BLaER1 treated with 17β-estradiol and CSF1 and Interleukin-3, amounts not matched to agents 10 nM and 100 nM (cell line): ENCODE measurements around the gene SPRY4.

Source experiments
- H3K27ac ChIP-seq, 11 experiments: shearing (Covaris generic); formaldehyde crosslinking; 2 replicates each; pipeline ENCODE4 v1.8.1; 2022
- H3K27me3 ChIP-seq, 11 experiments: shearing (Covaris generic); formaldehyde crosslinking; 2 replicates each; pipeline ENCODE4 v1.8.1; 2022
- H3K36me3 ChIP-seq, 11 experiments: shearing (Covaris generic); formaldehyde crosslinking; 2 replicates each; pipeline ENCODE4 v1.8.1; 2022
- H3K4me1 ChIP-seq, 10 experiments: shearing (Covaris generic); formaldehyde crosslinking; 2 replicates each; pipeline ENCODE4 v1.8.1; 2022
- H3K4me2 ChIP-seq, 11 experiments: shearing (Covaris generic); formaldehyde crosslinking; 2 replicates each; pipeline ENCODE4 v1.8.1; 2022
- H3K4me3 ChIP-seq, 10 experiments: shearing (Covaris generic); formaldehyde crosslinking; 2 replicates each; pipeline ENCODE4 v1.8.1; 2022
- H3K9ac ChIP-seq, 11 experiments: shearing (Covaris generic); formaldehyde crosslinking; 2 replicates each; pipeline ENCODE4 v1.8.1; 2022
- H3K9me3 ChIP-seq, 11 experiments: shearing (Covaris generic); formaldehyde crosslinking; replicated peaks in 1 of 11; 2 replicates each; pipeline ENCODE4 v1.8.1; 2022
- H4K20me1 ChIP-seq, 11 experiments: shearing (Covaris generic); formaldehyde crosslinking; 2 replicates each; pipeline ENCODE4 v1.8.1; 2022
- Cebpa-rat ChIP-seq, 11 experiments: shearing (Covaris generic); IDR thresholded peaks; 2 replicates each; pipeline ENCODE4 v1.8.1; 2022

SPRY4 gene

DNA sequence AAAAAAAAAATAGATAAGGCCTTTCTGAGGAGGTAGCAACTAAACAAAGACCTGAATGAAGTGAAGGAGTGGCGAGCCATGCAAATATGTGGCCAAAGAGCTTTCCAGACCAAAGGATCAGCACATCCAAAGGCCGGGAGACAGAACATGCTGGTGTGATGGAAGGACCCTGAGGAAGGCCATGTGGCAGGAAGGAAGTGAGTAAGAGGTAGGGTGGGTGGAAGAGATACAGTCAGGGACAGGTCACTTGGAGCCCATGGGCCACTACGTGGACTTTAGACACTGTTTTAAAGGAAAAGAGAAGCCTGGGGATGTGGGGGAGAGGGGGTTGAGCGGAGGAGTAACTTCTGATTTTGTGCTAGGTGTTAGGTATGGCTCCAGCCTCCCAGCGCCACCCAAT is 31.3 kb downstream of the SPRY4 start:
- Histone ChIP-seq H3K27ac (peak overlapping the region in 1 of 11 experiments; percentile 6; a peak in 1 of 22 replicates), H3K4me2 (peak overlapping the region in 9 of 11 experiments; percentile 11 to 89 (median 57); a peak in 16 of 22 replicates), H4K20me1 (0 out of 22 replicates have a peak, but pooled peaks cover 0 to 7% (median 0%) of the 10 kb centered on the region in 11 experiments), H3K9ac (no peak overlapping the region), H3K27me3 (no peaks in the 10 kb centered on the region), H3K4me1 (peaks cover 32 to 75% (median 58%) of the 10 kb centered on the region in 10 experiments), H3K9me3 (no peaks in the 10 kb centered on the region), H3K36me3 (no peaks in the 10 kb centered on the region), H3K4me3 (no peak overlapping the region)
- TF ChIP-seq Cebpa-rat (IDR thresholded peaks at IDR 0.05) = no peak

DNA sequence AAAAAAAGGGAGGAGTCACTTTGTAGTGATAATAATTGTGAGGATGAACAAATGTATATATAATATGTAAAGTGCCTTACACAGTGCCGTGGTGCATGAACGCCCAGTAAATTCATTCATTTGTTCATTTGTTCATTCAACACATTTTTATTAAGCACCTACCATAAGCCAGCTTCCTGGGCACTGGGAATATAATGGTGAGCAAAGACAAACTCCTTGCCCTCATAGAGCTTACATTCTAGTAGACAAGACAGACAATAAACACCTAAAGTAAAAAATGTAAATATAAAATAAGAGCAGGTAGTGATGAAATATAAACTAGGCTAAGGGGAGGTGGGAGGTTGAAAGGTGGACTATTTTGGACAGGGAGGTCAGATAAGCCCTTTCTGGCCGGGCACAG is 32.0 kb downstream of the SPRY4 start:
- Histone ChIP-seq H3K27ac (no peak overlapping the region), H4K20me1 (0 out of 22 replicates have a peak, but pooled peaks cover 0 to 7% (median 0%) of the 10 kb centered on the region in 11 experiments), H3K4me2 (no peak overlapping the region), H3K36me3 (no peaks in the 10 kb centered on the region), H3K4me1 (peaks cover 36 to 80% (median 64%) of the 10 kb centered on the region in 10 experiments), H3K9me3 (no peaks in the 10 kb centered on the region), H3K9ac (no peak overlapping the region), H3K27me3 (no peaks in the 10 kb centered on the region), H3K4me3 (no peak overlapping the region)
- TF ChIP-seq Cebpa-rat (IDR thresholded peaks at IDR 0.05) = no peak

DNA sequence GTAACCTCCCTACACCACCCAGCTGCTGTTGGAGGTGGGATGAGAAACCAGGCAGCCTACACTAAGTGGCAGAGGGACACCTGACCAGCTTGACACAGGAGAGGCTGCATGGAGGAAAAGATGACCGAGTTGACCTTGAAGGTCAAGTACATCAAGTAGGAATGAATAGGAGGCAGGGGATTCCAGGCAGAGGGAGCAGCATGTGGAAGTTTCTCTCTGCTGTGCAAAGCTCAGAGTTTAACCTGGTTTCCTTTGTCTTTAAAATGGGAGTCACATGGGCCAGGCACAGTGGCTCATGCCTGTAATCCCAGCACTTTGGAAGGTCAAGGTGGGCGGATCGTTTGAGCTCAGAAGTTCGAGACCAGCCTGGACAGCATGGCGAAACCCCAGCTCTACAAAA is 32.6 kb downstream of the SPRY4 start:
- H3K27me3 ChIP-seq = no peaks in the 10 kb centered on the region
- no peak overlapping the region for H3K4me2 ChIP-seq
- H3K9me3 ChIP-seq = no peaks in the 10 kb centered on the region
- peaks cover 42 to 81% (median 64%) of the 10 kb centered on the region in 10 experiments for H3K4me1 ChIP-seq
- TF ChIP-seq Cebpa-rat (IDR thresholded peaks at IDR 0.05) = no peak
- no peak overlapping the region for H3K9ac ChIP-seq
- H3K4me3 ChIP-seq = no peak overlapping the region
- H3K27ac ChIP-seq = no peak overlapping the region
- no peaks in the 10 kb centered on the region for H3K36me3 ChIP-seq
- H4K20me1 ChIP-seq = 0 out of 22 replicates have a peak, but pooled peaks cover 0 to 7% (median 0%) of the 10 kb centered on the region in 11 experiments

DNA sequence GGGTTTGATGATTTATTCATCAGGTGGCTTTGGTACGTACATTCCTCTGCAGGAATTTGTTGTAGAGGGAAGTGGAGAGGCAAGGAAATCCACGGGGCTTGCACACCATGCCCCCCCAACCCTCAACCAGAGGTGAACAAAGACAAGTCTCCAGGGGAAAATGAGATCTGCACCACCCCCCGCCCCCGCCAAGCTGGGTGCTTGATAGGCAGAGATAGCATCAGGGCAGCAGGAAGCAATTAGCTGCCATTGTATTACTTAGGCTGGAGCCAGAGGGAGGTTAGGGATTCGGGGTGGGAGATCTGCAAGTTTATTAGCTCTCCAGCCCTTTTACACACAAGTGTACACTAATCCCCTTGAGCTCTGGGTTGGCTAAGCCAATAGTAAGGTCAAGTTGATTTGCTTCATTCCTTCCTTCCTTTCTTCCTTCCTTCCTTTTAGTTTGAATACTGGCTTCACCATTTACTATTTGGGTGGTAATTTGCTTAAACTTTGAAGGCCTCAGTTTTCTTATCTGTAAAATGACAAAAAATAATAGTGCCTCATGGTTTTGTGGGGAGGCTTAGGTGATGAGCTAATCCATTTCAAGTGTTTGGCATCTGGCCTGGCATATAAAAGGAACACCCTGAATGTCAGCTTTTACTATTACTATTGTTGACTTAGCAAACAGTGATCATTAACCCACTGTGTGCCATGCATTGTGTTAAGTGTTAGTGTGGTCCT is 34.1 kb downstream of the SPRY4 start:
- Histone ChIP-seq H3K9ac (no peak overlapping the region), H3K36me3 (no peaks in the 10 kb centered on the region), H3K9me3 (no peaks in the 10 kb centered on the region), H3K4me2 (peak overlapping the region in 8 of 11 experiments; percentile 6 to 59 (median 34); a peak in 15 of 22 replicates), H3K4me1 (peaks cover 30 to 81% (median 63%) of the 10 kb centered on the region in 10 experiments), H4K20me1 (0 out of 22 replicates have a peak, but pooled peaks cover 0 to 3% (median 0%) of the 10 kb centered on the region in 11 experiments), H3K27me3 (no peaks in the 10 kb centered on the region), H3K27ac (no peak overlapping the region), H3K4me3 (no peak overlapping the region)
- TF ChIP-seq Cebpa-rat (IDR thresholded peaks at IDR 0.05) = no peak

DNA sequence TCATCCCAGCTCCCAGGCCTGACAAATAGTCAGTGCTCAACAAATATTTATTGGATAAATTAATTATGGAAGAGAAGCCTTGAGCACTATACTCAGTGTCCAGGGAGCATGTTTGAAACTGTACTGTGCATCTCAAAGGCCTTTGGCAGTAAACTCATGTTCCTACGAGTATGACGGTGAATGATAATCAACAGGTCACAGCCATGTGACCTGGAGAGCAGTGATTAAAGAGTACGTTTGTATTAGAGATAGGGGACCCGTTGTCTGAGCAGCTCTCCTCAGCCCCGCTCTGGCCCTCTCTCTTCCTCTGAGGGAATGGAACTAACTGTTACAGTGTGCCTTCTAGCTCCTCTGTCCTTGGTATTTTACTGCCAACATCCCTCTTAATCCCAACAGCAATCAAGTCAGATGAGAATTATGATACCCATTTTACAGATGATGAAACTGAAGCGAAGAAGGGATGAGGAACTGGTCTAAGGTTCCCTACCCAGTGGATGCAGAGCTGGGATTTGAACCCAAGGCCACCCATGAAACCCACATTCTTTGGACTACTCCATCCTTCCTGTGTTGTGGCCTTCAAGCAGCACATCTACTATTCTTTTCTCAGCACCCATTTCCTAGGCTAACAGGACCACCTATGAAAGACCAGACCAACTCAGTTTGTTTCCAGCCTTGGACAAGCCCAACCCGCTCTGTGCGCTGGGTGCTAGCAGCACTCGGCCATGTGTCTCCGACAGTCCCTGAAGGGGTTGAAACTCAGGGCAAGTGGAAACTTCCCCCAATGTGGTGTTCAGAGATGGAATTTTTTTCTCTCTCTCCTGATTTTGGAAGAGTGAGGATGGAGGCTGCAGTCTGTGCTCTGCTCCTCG is 34.9 kb downstream of the SPRY4 start:
- no peak for TF ChIP-seq Cebpa-rat (IDR thresholded peaks at IDR 0.05)
- Histone ChIP-seq H3K27me3 (no peaks in the 10 kb centered on the region), H3K4me2 (peak overlapping the region in 7 of 11 experiments; percentile 6 to 59 (median 33); a peak in 6 of 22 replicates), H3K4me3 (no peak overlapping the region), H3K27ac (no peak overlapping the region), H4K20me1 (no peaks in the 10 kb centered on the region), H3K4me1 (peaks cover 22 to 74% (median 55%) of the 10 kb centered on the region in 10 experiments), H3K9me3 (no peaks in the 10 kb centered on the region), H3K9ac (no peak overlapping the region), H3K36me3 (no peaks in the 10 kb centered on the region)

DNA sequence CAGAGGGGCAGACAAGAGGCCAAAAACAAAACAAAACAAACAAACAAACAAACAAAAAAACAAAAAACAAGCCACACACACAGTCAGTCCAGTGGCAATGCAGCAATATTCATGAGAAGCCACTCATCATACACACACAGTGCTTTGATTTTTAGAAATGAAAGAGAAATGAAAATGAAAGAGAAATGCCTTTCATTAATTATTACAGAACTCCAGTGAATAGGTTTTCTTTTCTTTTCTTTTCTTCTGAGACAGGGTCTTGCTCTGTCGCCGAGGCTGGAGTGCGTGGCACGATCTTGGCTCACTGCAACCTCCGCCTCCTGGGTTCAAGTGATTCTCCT is 36.9 kb downstream of the SPRY4 start:
- H3K4me2 ChIP-seq = peak overlapping the region; percentile 62 to 89 (median 72); a peak in 21 of 22 replicates
- H3K27me3 ChIP-seq = no peaks in the 10 kb centered on the region
- no peaks in the 10 kb centered on the region for H3K9me3 ChIP-seq
- peaks cover 13 to 56% (median 39%) of the 10 kb centered on the region in 10 experiments for H3K4me1 ChIP-seq
- H3K4me3 ChIP-seq = no peak overlapping the region
- no peaks in the 10 kb centered on the region for H4K20me1 ChIP-seq
- H3K27ac ChIP-seq = peak overlapping the region in 9 of 11 experiments; percentile 4 to 54 (median 42); a peak in 11 of 22 replicates
- no peaks in the 10 kb centered on the region for H3K36me3 ChIP-seq
- no peak for TF ChIP-seq Cebpa-rat (IDR thresholded peaks at IDR 0.05)
- peak overlapping the region in 6 of 11 experiments; percentile 6 to 56 (median 35); a peak in 9 of 22 replicates for H3K9ac ChIP-seq

DNA sequence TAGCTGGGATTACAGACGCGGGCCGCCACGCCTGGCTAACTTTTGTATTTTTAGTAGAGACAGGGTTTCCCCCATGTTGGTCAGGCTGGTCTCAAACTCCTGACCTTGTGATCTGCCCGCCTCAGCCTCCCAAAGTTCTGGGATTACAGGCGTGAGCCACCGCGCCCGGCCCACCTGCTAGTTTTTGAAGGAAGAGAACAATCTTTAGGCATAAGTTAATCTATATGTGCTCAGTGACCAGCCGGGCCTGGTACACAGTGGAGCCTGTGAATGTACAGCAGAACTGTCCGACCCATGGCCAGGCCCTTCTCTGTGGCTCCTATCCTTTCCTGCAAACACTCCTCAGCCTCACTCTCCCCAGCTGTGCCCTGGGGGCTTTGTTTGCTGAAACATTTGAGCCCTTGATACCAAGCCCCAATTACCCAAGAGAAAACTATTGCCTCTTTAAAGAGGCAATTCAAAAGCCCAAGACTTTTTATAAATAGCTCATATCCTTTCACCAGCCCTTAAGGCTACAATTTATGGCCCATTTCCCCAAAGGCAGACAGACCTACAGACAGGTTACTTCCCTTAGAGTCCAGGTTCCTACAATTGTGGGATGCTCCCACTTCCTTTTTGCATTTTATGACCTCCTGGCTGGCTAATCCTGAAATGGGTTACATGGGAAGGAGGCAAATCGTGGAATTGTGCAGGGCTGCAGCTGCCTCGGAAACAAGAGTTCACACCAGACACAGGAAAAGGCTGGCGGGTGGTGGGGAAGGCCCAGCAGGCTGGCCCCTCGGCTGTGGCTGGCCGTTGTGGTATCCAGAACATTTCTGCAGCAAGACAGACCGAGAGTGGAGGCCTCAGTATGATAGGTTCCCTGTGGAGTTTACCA is 37.5 kb downstream of the SPRY4 start:
- no peaks in the 10 kb centered on the region for H3K9me3 ChIP-seq
- peak overlapping the region; percentile 62 to 89 (median 72) for H3K4me2 ChIP-seq

DNA sequence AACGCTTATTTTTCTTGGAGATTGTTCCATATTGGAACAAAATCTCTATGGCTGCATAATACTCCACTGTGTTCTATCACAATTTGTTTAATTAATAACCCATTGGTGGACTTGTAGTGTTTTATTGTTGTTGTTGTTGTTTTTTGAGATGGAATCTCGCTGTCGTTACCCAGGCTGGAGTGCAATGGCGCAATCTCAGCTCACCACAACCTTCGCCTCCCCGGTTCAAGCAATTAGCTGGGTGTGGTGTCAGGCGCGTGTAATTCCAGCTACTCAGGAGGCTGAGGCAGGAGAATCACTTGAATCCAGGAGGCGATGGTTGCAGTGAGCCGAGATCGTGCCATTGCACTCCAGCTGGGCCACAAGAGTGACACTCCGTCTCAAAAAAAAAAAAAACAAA is 38.7 kb downstream of the SPRY4 start:
- Histone ChIP-seq H3K4me3 (no peak overlapping the region), H4K20me1 (no peaks in the 10 kb centered on the region), H3K9me3 (no peaks in the 10 kb centered on the region), H3K9ac (no peak overlapping the region; a peak in 1 of 22 replicates), H3K4me2 (peak overlapping the region in 5 of 11 experiments; percentile 5 to 83 (median 80); a peak in 6 of 22 replicates), H3K27ac (no peak overlapping the region), H3K4me1 (peaks cover 13 to 67% (median 47%) of the 10 kb centered on the region in 10 experiments), H3K27me3 (no peaks in the 10 kb centered on the region), H3K36me3 (no peaks in the 10 kb centered on the region)
- TF ChIP-seq Cebpa-rat (IDR thresholded peaks at IDR 0.05) = no peak

More for the DNA sequence above, 37.5 kb downstream of the SPRY4 start:
- H3K27ac ChIP-seq = peak overlapping the region in 9 of 11 experiments; percentile 4 to 54 (median 42); a peak in 13 of 22 replicates
- H3K9ac ChIP-seq = peak overlapping the region in 7 of 11 experiments; percentile 6 to 56 (median 28); a peak in 11 of 22 replicates
- no peaks in the 10 kb centered on the region for H4K20me1 ChIP-seq
- peak in 1 of 11 experiments; percentile 31; a peak in 1 of 22 replicates for TF ChIP-seq Cebpa-rat (IDR thresholded peaks at IDR 0.05)
- H3K4me1 ChIP-seq = peaks cover 13 to 58% (median 40%) of the 10 kb centered on the region in 10 experiments
- H3K36me3 ChIP-seq = no peaks in the 10 kb centered on the region
- H3K27me3 ChIP-seq = no peaks in the 10 kb centered on the region
- H3K4me3 ChIP-seq = no peak overlapping the region
